ENCODE data around the gene ZNF732. TPM values are rescaled to one million over a fixed set of nuclear protein-coding genes. Genes with fewer than 3 reads are reported as not detected.
A peak's percentile ranks its signal among the peaks of the same experiment; 100 is the strongest.
"Not testable (repeated sequence)": the region's sequence is repeated elsewhere in the genome, so short reads cannot be mapped to it uniquely, and the experiment has no call there.

The ZNF732 gene
- total RNA-seq, 3 donors from 2014 or later (not counting 1 experiment from before 2014, with no cell fraction given), result not detected

DNA sequence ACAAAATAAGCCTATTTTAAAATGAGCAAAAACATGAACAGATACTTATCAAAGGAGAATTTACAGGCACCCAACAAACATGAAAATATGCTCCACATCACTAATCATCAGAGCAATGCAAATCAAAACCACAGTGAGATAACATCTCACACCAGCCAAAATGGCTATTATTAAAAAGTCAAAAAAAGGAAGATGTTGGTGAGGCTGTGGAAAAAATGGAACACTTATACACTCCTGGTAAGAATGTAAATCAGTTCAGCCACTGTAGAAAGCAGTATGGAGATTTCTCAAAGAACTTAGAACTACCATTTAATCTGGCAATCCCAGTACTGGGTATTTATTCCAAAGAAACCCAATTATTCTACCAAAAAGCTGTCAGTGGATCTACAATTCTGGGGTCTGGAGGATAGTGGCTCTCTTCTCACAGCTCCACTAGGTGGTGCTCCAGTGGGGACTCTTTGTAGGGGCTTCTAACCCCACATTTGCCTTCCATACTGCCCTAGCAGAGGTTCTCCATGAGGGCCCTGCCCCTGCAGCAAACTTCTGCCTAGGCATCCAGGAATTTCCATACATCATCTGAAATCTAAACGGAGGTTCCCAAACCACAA, 9.1 kb upstream of the ZNF732 start:
- Histone ChIP-seq H3K27ac (ENCODE audit: low read length) (no peak overlapping the region), H3K36me3 (ENCODE audit: control insufficient read depth, insufficient read depth, low read length) (no peaks in the 10 kb centered on the region), H3K9me3 (ENCODE audit: control insufficient read depth, insufficient read depth, low read length) (peaks cover 26% of the 10 kb centered on the region), H3K27me3 (ENCODE audit: control insufficient read depth, insufficient read depth, low read length) (no peaks in the 10 kb centered on the region), H3K4me1 (ENCODE audit: control insufficient read depth, insufficient read depth, low read length) (no peaks in the 10 kb centered on the region), H3K4me3 (ENCODE audit: low read length) (no peak overlapping the region)
- DNase-seq (no peak), ATAC-seq (no peak)
- Mint-ChIP-seq H3K9me3 (peaks cover 11 to 20% of the 10 kb centered on the region in 2 donors), H3K27me3 (ENCODE audit: low read depth in 2 of 2) (peaks cover 0 to 5% of the 10 kb centered on the region in 2 donors), H3K4me1 (peaks cover 0 to 6% of the 10 kb centered on the region in 2 donors), H3K4me3 (no peak overlapping the region), H3K36me3 (peaks cover 11% of the 10 kb centered on the region), H3K27ac (no peak overlapping the region)
- WGBS (ENCODE audit: insufficient coverage), result 82% methylated on average over 1 of the region's 1 CpG
- TF ChIP-seq, protein P1, sequence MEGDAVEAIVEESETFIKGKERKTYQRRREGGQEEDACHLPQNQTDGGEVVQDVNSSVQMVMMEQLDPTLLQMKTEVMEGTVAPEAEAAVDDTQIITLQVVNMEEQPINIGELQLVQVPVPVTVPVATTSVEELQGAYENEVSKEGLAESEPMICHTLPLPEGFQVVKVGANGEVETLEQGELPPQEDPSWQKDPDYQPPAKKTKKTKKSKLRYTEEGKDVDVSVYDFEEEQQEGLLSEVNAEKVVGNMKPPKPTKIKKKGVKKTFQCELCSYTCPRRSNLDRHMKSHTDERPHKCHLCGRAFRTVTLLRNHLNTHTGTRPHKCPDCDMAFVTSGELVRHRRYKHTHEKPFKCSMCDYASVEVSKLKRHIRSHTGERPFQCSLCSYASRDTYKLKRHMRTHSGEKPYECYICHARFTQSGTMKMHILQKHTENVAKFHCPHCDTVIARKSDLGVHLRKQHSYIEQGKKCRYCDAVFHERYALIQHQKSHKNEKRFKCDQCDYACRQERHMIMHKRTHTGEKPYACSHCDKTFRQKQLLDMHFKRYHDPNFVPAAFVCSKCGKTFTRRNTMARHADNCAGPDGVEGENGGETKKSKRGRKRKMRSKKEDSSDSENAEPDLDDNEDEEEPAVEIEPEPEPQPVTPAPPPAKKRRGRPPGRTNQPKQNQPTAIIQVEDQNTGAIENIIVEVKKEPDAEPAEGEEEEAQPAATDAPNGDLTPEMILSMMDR (IDR thresholded peaks at IDR 0.05), result no peak
- intact Hi-C loops (cut with micrococcal nuclease), result no loop called here

DNA sequence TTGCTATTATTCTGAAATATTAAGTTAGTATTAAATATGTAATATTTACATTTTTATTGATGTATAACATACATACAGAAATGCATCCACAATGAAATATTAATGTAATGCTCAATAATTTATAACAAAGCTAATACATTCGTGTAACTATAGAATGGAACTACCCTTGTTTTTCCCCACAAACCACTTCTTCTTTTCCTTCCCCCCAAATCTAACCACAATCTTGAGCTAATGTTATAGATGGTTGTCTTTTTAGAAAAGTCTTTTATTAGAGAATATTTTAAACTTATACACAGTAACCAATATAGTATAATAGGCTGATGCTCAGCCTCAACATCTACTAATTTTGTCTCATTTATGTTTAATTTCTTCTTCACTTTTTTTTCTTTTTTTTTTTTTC, 4.5 kb upstream of the ZNF732 start:
- Mint-ChIP-seq H3K27me3 (ENCODE audit: low read depth in 2 of 2) (peaks cover under 1 to 3% of the 10 kb centered on the region in 2 donors), H3K27ac (no peak overlapping the region), H3K4me3 (no peak overlapping the region), H3K36me3 (peaks cover 11% of the 10 kb centered on the region), H3K9me3 (peaks cover 6 to 8% of the 10 kb centered on the region in 2 donors), H3K4me1 (peaks cover 12 to 18% of the 10 kb centered on the region in 2 donors)
- intact Hi-C loops (cut with micrococcal nuclease), result no loop called here
- H3K9me3 ChIP-seq (ENCODE audit: control insufficient read depth, insufficient read depth, low read length), result peaks cover 47% of the 10 kb centered on the region
- H3K27ac ChIP-seq (ENCODE audit: low read length), result no peak overlapping the region
- H3K36me3 ChIP-seq (ENCODE audit: control insufficient read depth, insufficient read depth, low read length), result no peaks in the 10 kb centered on the region
- DNase-seq (no peak), ATAC-seq (no peak)
- peaks cover 6% of the 10 kb centered on the region for H3K4me1 ChIP-seq (ENCODE audit: control insufficient read depth, insufficient read depth, low read length)
- no peak overlapping the region for H3K4me3 ChIP-seq (ENCODE audit: low read length)
- TF ChIP-seq, protein P1 (IDR thresholded peaks at IDR 0.05), result no peak
- peaks cover 2% of the 10 kb centered on the region for H3K27me3 ChIP-seq (ENCODE audit: control insufficient read depth, insufficient read depth, low read length)
- no CpG with 5 or more reads among the region's 1 CpG for WGBS (ENCODE audit: insufficient coverage)

DNA sequence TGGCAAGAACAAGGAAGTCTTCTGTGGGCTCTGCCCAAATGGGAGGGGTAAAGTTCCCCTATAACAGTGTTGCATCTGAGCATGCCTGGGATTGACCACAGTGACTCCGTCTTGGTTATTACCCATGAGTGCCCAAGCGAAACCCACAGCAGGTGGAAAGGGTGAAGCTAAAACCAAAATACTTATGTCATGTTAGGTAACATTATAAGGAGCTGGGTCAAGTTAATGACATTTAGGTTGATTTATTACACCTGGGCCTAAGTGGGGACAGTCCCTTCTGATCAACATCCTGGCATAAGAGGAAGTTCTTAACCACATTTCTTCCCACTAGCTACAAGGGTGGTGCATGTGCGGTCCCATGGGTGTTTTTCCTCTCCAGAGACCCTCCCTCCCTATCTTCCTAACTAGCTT, 1.3 kb upstream of the ZNF732 start:
- peak in 1 of 2 donors; percentile 2 for DNase-seq
- H3K36me3 ChIP-seq (ENCODE audit: control insufficient read depth, insufficient read depth, low read length), result no peaks in the 10 kb centered on the region

DNA sequence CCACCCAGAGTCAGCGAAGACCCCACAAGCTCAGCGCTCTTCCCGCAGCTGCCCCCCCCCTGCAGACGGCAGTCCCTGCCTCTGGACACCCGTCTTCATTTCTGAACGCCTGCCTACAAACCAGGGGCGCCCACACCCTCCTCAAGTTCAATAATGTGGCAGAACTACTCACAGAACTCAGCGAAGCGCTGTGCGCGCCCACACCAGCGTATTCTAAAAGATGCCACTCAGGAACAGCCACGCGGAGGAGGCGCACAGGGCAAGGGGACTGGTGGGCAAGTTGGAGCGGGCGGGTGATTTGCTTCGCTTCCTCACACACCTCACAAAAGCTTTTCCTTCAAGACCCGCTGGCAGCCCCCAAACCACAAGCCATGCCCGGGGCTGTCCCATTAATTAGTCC, 758 bp downstream of the ZNF732 start:
- H3K9me3 Mint-ChIP-seq, result peaks cover 10 to 16% of the 10 kb centered on the region in 2 donors
- H3K4me1 Mint-ChIP-seq, result peaks cover 12% of the 10 kb centered on the region in 2 donors
- H3K27ac Mint-ChIP-seq; H3K27me3 ChIP-seq (ENCODE audit: control insufficient read depth, insufficient read depth, low read length); H3K4me3 ChIP-seq (ENCODE audit: low read length); H3K4me1 ChIP-seq (ENCODE audit: control insufficient read depth, insufficient read depth, low read length); H3K4me3 Mint-ChIP-seq; H3K36me3 ChIP-seq (ENCODE audit: control insufficient read depth, insufficient read depth, low read length); DNase-seq; ATAC-seq; intact Hi-C loops (cut with micrococcal nuclease); H3K27ac ChIP-seq (ENCODE audit: low read length): not testable (repeated sequence)
- WGBS (ENCODE audit: insufficient coverage), result 29% methylated on average over 18 of the region's 20 CpGs
- peaks cover 28% of the 10 kb centered on the region for H3K36me3 Mint-ChIP-seq
- H3K27me3 Mint-ChIP-seq (ENCODE audit: low read depth in 2 of 2), result peaks cover 18 to 23% of the 10 kb centered on the region in 2 donors
- peaks cover 57% of the 10 kb centered on the region for H3K9me3 ChIP-seq (ENCODE audit: control insufficient read depth, insufficient read depth, low read length)

More for the DNA sequence above, 1.3 kb upstream of the ZNF732 start:
- intact Hi-C loops (cut with micrococcal nuclease), result no loop called here
- Mint-ChIP-seq H3K27me3 (ENCODE audit: low read depth in 2 of 2) (peaks cover 18 to 23% of the 10 kb centered on the region in 2 donors), H3K4me3 (peak overlapping the region; percentile 9), H3K27ac (no peak overlapping the region), H3K36me3 (peaks cover 22% of the 10 kb centered on the region), H3K4me1 (peaks cover 12% of the 10 kb centered on the region in 2 donors), H3K9me3 (peaks cover 10 to 16% of the 10 kb centered on the region in 2 donors)
- Histone ChIP-seq H3K4me3 (ENCODE audit: low read length) (no peak overlapping the region), H3K4me1 (ENCODE audit: control insufficient read depth, insufficient read depth, low read length) (peaks cover 9% of the 10 kb centered on the region), H3K9me3 (ENCODE audit: control insufficient read depth, insufficient read depth, low read length) (peaks cover 58% of the 10 kb centered on the region), H3K27ac (ENCODE audit: low read length) (no peak overlapping the region), H3K27me3 (ENCODE audit: control insufficient read depth, insufficient read depth, low read length) (peaks cover 2% of the 10 kb centered on the region)
- TF ChIP-seq, protein P1 (IDR thresholded peaks at IDR 0.05), result no peak
- 0% methylated on average over 3 of the region's 3 CpGs for WGBS (ENCODE audit: insufficient coverage)
- ATAC-seq, result peak in 1 of 3 donors; percentile 48
